Astrocyte of the spinal cord (primary cell): ENCODE results near the gene TP53I13.
A peak's percentile ranks its signal among the peaks of the same experiment; 100 is the strongest.

Experiments used
- DNase-seq: peaks from one replicate; pipeline ENCODE4 v3.0.0; 2011; ENCODE audit warnings: low read depth, low spot score
- H3K4me3 ChIP-seq: 2 replicates; pipeline ENCODE4 v1.5.1; 2011; ENCODE audit warnings: low read depth, mild to moderate bottlenecking, low read length, moderate library complexity
- CTCF ChIP-seq: IDR thresholded peaks from 2 replicates; pipeline ENCODE4 v1.5.1; 2012; ENCODE audit warnings: low read depth, mild to moderate bottlenecking, low read length, inconsistent platforms
- in situ Hi-C: cut with HindIII; loops from 2 replicates; pipeline ENCODE4 v1.10.0; 2017; ENCODE audit warnings: low sequenced_read_pairs

TP53I13 gene

DNA sequence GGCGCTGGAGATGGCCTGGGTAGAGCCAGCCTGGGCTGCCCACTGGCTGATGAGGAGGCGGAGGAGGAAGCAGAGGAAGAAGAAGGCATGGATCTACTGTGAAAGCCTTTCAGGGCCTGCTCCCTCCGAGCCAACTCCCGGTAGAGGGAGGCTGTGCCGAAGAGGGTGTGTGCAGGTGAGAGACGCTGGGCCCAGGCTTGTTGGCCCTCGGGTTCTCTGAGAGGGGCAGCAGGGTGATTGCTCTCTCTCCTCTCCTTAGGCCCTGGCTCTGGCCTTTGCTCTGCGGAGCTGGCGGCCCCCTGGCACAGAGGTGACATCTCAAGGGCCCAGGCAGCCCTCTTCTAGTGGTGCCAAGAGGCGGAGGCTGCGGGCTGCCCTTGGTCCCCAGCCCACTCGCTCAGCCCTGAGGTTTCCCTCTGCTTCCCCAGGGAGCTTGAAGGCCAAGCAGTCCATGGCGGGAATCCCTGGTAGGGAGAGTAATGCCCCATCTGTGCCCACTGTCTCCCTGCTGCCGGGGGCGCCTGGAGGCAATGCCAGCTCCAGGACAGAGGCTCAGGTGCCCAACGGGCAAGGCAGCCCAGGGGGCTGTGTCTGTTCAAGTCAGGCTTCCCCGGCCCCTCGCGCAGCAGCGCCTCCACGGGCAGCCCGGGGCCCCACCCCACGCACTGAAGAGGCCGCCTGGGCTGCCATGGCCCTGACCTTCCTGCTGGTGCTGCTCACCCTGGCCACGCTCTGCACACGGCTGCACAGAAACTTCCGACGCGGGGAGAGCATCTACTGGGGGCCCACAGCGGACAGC, 3.6 kb downstream of the TP53I13 start:
- DNase-seq = no peak
- in situ Hi-C loops = no loop called here
- no peak for TF ChIP-seq CTCF
- H3K4me3 ChIP-seq = no peak overlapping the region

- in situ Hi-C loops = no loop called here
- peak; percentile 71 for TF ChIP-seq CTCF
- DNase-seq = peak; percentile 34
- H3K4me3 ChIP-seq = no peak overlapping the region
Observed at GRCh38 chr17:29572691-29573557, 4.4 kb downstream of the TP53I13 start.

DNA sequence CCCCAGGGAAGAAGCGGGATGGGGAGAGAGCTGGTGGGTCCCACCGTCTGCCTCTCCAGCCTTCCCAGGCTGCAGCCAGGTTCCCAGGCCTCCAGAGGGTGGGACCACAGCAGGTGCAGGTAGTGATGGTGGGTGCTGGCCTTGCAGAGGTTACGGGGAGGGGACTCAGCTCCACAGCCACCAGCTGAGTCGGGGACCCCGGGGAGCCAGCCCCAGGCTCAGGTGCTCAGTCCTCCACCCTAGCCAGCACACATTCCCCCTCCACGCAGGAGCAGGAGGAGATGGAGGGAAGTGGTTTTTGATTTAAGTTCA, 5.0 kb downstream of the TP53I13 start:
- DNase-seq = no peak
- TF ChIP-seq CTCF = no peak
- in situ Hi-C loops = no loop called here
- no peak overlapping the region for H3K4me3 ChIP-seq

- no peak for DNase-seq
- in situ Hi-C loops = no loop called here
- no peak for TF ChIP-seq CTCF
- H3K4me3 ChIP-seq = no peak overlapping the region
Observed at GRCh38 chr17:29573871-29574731, 5.6 kb downstream of the TP53I13 start.

- in situ Hi-C loops = no loop called here
- TF ChIP-seq CTCF = no peak
- H3K4me3 ChIP-seq = no peak overlapping the region
- DNase-seq = no peak
Observed at GRCh38 chr17:29574732-29575510, 6.4 kb downstream of the TP53I13 start.
